Measurements from ENCODE around the gene AIM2.

- TF ChIP-seq CTCF (IDR thresholded peaks at IDR 0.05; ENCODE audit: low read length) (no peak), EZH2 (IDR thresholded peaks at IDR 0.05; ENCODE audit: borderline replicate concordance, low read length) (no peak)
These were observed 775 bp upstream of the AIM2 start for GRCh38 chr1:159077120-159077961.

Measured in OCI-LY1 (cell line).